K562 (cell line): Measurements from ENCODE around the gene MAD1L1. TPM values are rescaled to one million over a fixed set of nuclear protein-coding genes. Genes with fewer than 3 reads are reported as not detected.

Source experiments
- ATAC-seq: fragments of 200-7000 bp; cut with Tn5 transposase; 3 replicates; pipeline ENCODE4 v1.9.1; 2020; ENCODE audit warnings: moderate library complexity
- BruUV-seq: library from RNA; stranded (reverse); fragments of 400-500 nt; replicated peaks from 2 replicates; lab custom pipeline; 2021; lab: Mats Ljungman, UMichigan
- CTCF ChIA-PET: fragments of 300-600 bp; formaldehyde crosslinking; extraction: SDS; loops from one replicate; lab custom pipeline; 2021; ENCODE audit warnings: low intra/inter-chr PET ratio; lab: Yijun Ruan, JAX
- POLR2A ChIA-PET: fragments of 300-600, 350-650 bp; sonication (Branson Sonifier 250); formaldehyde crosslinking; extraction: SDS; loops from one replicate; lab custom pipeline; 2021; ENCODE audit warnings: antibody characterized with exemption, inconsistent platforms; lab: Yijun Ruan, JAX
- DNase-seq, 4 experiments: peaks; one replicate each; pipeline versions ENCODE4 v3.0.0 to v3.0.0-alpha.2; 2011 to 2018; ENCODE audit warnings: low spot score in 3 of 4, mixed read lengths in 3 of 4; ENCODE audit errors: extremely low read depth in 1 of 4
- FAIRE-seq: peaks from 2 replicates; lab custom pipeline; 2011; peaks lifted over from hg19 to GRCh38; lab: Jason Lieb, UNC
- H2AFZ ChIP-seq: 2 replicates; pipeline ENCODE4 v1.6.0; 2011; ENCODE audit warnings: low read depth, low read length, control low read depth, inconsistent platforms
- H3K27ac ChIP-seq: fragments of 200-600 bp; 3 replicates; pipeline ENCODE4 v1.8.0; 2011; ENCODE audit warnings: low read depth, mild to moderate bottlenecking, control low read depth, inconsistent platforms, low read length, moderate library complexity, mixed read lengths; ENCODE audit errors: extremely low read depth
- H3K27me3 ChIP-seq, 2 experiments: fragments of 300-600 bp in 1 of 2; 2 replicates in 1 of 2; 3 replicates in 1 of 2; pipeline versions ENCODE4 v1.6.0 to v1.8.0; 2011; ENCODE audit warnings: inconsistent platforms in 2 of 2, low read length in 2 of 2, mild to moderate bottlenecking in 1 of 2, mixed read lengths in 1 of 2, moderate library complexity in 1 of 2; ENCODE audit not compliant: control insufficient read depth in 2 of 2, insufficient read depth in 2 of 2
- H3K36me3 ChIP-seq: fragments of 300-600 bp; 3 replicates; pipeline ENCODE4 v1.8.0; 2011; ENCODE audit warnings: mild to moderate bottlenecking, low read length, inconsistent platforms; ENCODE audit not compliant: control insufficient read depth, insufficient read depth
- H3K4me1 ChIP-seq, 2 experiments: fragments of 200-600 bp in 1 of 2; replicated peaks in 1 of 2; 2 replicates in 1 of 2; 3 replicates in 1 of 2; pipeline versions ENCODE4 v1.5.1 to v1.8.0; 2011; ENCODE audit warnings: inconsistent platforms in 2 of 2, low read length in 2 of 2, mild to moderate bottlenecking in 1 of 2, mixed read lengths in 1 of 2, moderate library complexity in 1 of 2; ENCODE audit not compliant: control insufficient read depth in 2 of 2, insufficient read depth in 2 of 2
- H3K4me2 ChIP-seq: 2 replicates; pipeline ENCODE4 v1.6.1; 2011; ENCODE audit warnings: low read length, control low read depth, inconsistent platforms, mixed read lengths; ENCODE audit not compliant: insufficient read depth
- H3K4me3 ChIP-seq: fragments of 200-600 bp; sonication (generic), shearing (Covaris generic); 2 replicates; pipeline ENCODE4 v1.5.1; 2016; ENCODE audit warnings: control low read depth, inconsistent platforms
- H3K79me2 ChIP-seq: fragments of 200-600 bp; 3 replicates; pipeline ENCODE4 v1.8.0; 2011; ENCODE audit warnings: low read length, inconsistent platforms; ENCODE audit not compliant: control insufficient read depth, insufficient read depth
- H3K9ac ChIP-seq, 2 experiments: 2 replicates each; pipeline versions ENCODE4 v1.6.0 to v1.6.1; 2011; ENCODE audit warnings: low read depth in 2 of 2, low read length in 2 of 2, control low read depth in 1 of 2, inconsistent platforms in 1 of 2, mild to moderate bottlenecking in 1 of 2, mixed read lengths in 1 of 2; ENCODE audit not compliant: insufficient read depth in 1 of 2
- H3K9me1 ChIP-seq: one replicate; pipeline ENCODE4 v1.6.0; 2011; ENCODE audit warnings: inconsistent platforms, mild to moderate bottlenecking, low read length, moderate library complexity; ENCODE audit not compliant: control insufficient read depth, insufficient read depth
- H3K9me3 ChIP-seq: replicated peaks from 2 replicates; pipeline ENCODE4 v1.5.1; 2011; ENCODE audit warnings: low read depth, low read length, inconsistent platforms; ENCODE audit not compliant: control insufficient read depth, insufficient read depth
- H4K20me1 ChIP-seq: replicated peaks from 2 replicates; pipeline ENCODE4 v1.6.1; 2011; ENCODE audit warnings: low read length, inconsistent platforms, mixed read lengths; ENCODE audit not compliant: control insufficient read depth, insufficient read depth
- CSDE1 ChIP-seq, 2 experiments: fragments of 450-650 bp; IDR thresholded peaks; 2 replicates each; pipeline ENCODE4 v1.6.1; 2016; ENCODE audit warnings: mild to moderate bottlenecking in 1 of 2
- ESRRB ChIP-seq: fragments of 250-450 bp; sonication (Bioruptor Pico); IDR thresholded peaks from 2 replicates; pipeline ENCODE4 v1.5.0; 2020; ENCODE audit warnings: mild to moderate bottlenecking, moderate library complexity, borderline replicate concordance
- HIVEP1 ChIP-seq: fragments of 250-450 bp; sonication (Bioruptor Pico); IDR thresholded peaks from 2 replicates; pipeline ENCODE4 v1.4.0; 2020; ENCODE audit warnings: mild to moderate bottlenecking
- MAFG ChIP-seq: fragments of 450-650 bp; conservative IDR thresholded peaks from 2 replicates; pipeline ENCODE4 v1.6.1; 2016; ENCODE audit warnings: missing genetic modification characterization, missing compliant biosample characterization
- SUPT5H ChIP-seq: fragments of 450-650 bp; IDR thresholded peaks from 2 replicates; pipeline ENCODE4 v1.6.1; 2016
- TCF3 ChIP-seq: sonication (generic); formaldehyde crosslinking; IDR thresholded peaks from 2 replicates; pipeline ENCODE4 v1.4.0; 2020; ENCODE audit warnings: mild to moderate bottlenecking, missing genetic modification reagents
- ZFPM2 ChIP-seq: fragments of 250-450 bp; sonication (Bioruptor Pico); IDR thresholded peaks from 2 replicates; pipeline ENCODE4 v1.5.1; 2022; ENCODE audit warnings: mild to moderate bottlenecking
- ZNF384 ChIP-seq: IDR thresholded peaks from 2 replicates; pipeline ENCODE4 v1.6.1; 2012; ENCODE audit warnings: low read depth, low read length, improper control_type of control experiment
- WGBS: fragments of 100-300 bp; shearing (Covaris generic); methylation state at CpG from one replicate; pipeline ENCODE4 v1.1.6; 2016; ENCODE audit warnings: low coverage, mixed read lengths; ENCODE audit not compliant: insufficient coverage; ENCODE audit errors: missing lambda C conversion rate; 5-methylcytosine and 5-hydroxymethylcytosine counted together
- in situ Hi-C: fragments of 300-500 bp; cut with MboI; formaldehyde crosslinking; loops from 4 replicates; pipeline ENCODE4 v1.15.0; 2018; ENCODE audit warnings: inconsistent platforms, mixed read lengths
- intact Hi-C: fragments of 100-400 bp; cut with micrococcal nuclease; formaldehyde crosslinking; loops from 2 replicates; pipeline ENCODE4 v1.14.2; 2022
- polyA plus RNA-seq, 8 experiments: library from polyadenylated mRNA; depleted of rRNA in 4 of 8; stranded (reverse) in 5 of 8; unstranded in 3 of 8; fragments of >200 nt; fragmentation: Nextera tagmentation in 2 of 8; fragmentation: Illumina TruSeq in 1 of 8; extraction: Ambion mirVana in 2 of 8; extraction: Trizol in 1 of 8; gene quantifications; 2 replicates each; pipeline versions ENCODE4 v1.2.1 to v1.2.3, GENCODE V29; 2011 to 2014; ENCODE audit warnings: inconsistent platforms in 1 of 8, missing spikeins in 1 of 8
- total RNA-seq, 7 experiments: library from RNA; depleted of rRNA in 6 of 7; stranded (reverse); fragments of >200 nt in 6 of 7; fragmentation: Illumina TruSeq in 2 of 7; extraction: Trizol in 2 of 7; gene quantifications; 2 replicates each; pipeline versions ENCODE4 v1.2.1 to v1.2.3, GENCODE V29; 2011 to 2021; ENCODE audit warnings: low replicate concordance in 1 of 7
- TF ChIP-seq, protein P1 (sequence below): fragments of 250-450 bp; sonication (Bioruptor Pico); IDR thresholded peaks from 2 replicates; pipeline ENCODE4 v1.4.0; 2020; ENCODE audit warnings: mild to moderate bottlenecking, moderate library complexity
- TF ChIP-seq, protein P2 (sequence below): sonication (generic); formaldehyde crosslinking; IDR thresholded peaks from 2 replicates; pipeline ENCODE4 v1.8.1; 2023; ENCODE audit warnings: mild to moderate bottlenecking, missing genetic modification reagents
- TF ChIP-seq, protein P3 (sequence below), 2 experiments: fragments of 450-650 bp in 1 of 2; sonication (generic) in 1 of 2; formaldehyde crosslinking in 1 of 2; IDR thresholded peaks; 2 replicates each; pipeline versions ENCODE4 v1.7.1 to v1.9.0; 2016 to 2022; ENCODE audit warnings: inconsistent platforms in 1 of 2, mild to moderate bottlenecking in 1 of 2, missing genetic modification reagents in 1 of 2

Gene MAD1L1
- total and polyA plus RNA-seq, 9 of the 15 experiments (the other 6 are each of a cell fraction or from before 2014, with no cell fraction given): 1.7 to 89.7 (median 18.0) TPM

DNA sequence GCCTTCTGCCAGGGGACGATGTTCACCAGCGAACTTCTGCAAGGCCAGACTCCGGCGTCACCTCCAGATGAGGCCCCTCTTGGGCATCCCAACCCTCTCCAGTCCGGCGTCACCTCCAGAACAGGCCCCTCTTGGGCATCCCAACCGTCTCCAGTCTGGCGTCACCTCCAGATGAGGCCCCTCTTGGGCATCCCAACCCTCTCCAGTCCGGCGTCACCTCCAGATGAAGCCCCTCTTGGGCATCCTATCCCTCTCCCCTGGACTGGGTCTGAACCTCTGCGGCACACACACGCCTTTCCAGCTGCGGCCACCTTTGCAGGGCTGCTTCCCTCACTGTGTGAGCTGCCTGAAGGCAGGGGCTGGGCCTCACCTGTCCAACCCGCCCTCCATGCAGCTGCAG lies 321.2 kb downstream of the MAD1L1 start:
- H3K36me3 ChIP-seq: no peaks in the 10 kb centered on the region
- no peaks in the 10 kb centered on the region for H3K9me1 ChIP-seq
- no peaks in the 10 kb centered on the region for H3K9me3 ChIP-seq
- BruUV-seq: no TSS peak
- in situ Hi-C loops: no loop called here
- H3K4me2 ChIP-seq: no peak overlapping the region
- no peak overlapping the region for H3K27ac ChIP-seq
- no peak overlapping the region for H3K4me3 ChIP-seq
- peaks cover 0 to 59% of the 10 kb centered on the region in 2 experiments; a peak in 2 of 5 replicates for H3K4me1 ChIP-seq
- DNase-seq: no peak
- no peaks in the 10 kb centered on the region for H3K27me3 ChIP-seq
- no peak overlapping the region for H2AFZ ChIP-seq
- FAIRE-seq: no peak
- WGBS: 75% methylated on average over 12 of the region's 14 CpGs
- POLR2A ChIA-PET: no interaction called here
- ATAC-seq: no peak
- no peaks in the 10 kb centered on the region for H4K20me1 ChIP-seq
- H3K9ac ChIP-seq: no peak overlapping the region; a peak in 1 of 4 replicates
- no peaks in the 10 kb centered on the region for H3K79me2 ChIP-seq
- CTCF ChIA-PET: no interaction called here
- intact Hi-C loops: no loop called here
- TF ChIP-seq, protein P1, sequence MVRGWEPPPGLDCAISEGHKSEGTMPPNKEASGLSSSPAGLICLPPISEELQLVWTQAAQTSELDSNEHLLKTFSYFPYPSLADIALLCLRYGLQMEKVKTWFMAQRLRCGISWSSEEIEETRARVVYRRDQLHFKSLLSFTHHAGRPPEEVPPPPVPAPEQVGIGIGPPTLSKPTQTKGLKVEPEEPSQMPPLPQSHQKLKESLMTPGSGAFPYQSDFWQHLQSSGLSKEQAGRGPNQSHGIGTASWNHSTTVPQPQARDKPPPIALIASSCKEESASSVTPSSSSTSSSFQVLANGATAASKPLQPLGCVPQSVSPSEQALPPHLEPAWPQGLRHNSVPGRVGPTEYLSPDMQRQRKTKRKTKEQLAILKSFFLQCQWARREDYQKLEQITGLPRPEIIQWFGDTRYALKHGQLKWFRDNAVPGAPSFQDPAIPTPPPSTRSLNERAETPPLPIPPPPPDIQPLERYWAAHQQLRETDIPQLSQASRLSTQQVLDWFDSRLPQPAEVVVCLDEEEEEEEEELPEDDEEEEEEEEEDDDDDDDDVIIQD (CRISPR knock-in tag): no peak
- TF ChIP-seq HIVEP1 (CRISPR knock-in tag) (no peak), MAFG (tag) (no peak), ZFPM2 (CRISPR knock-in tag) (no peak), CSDE1 (IDR thresholded peaks at IDR 0.05) (no peak), SUPT5H (no peak), ESRRB (CRISPR knock-in tag) (no peak), TCF3 (no peak), ZNF384 (no peak)
- TF ChIP-seq, protein P2, sequence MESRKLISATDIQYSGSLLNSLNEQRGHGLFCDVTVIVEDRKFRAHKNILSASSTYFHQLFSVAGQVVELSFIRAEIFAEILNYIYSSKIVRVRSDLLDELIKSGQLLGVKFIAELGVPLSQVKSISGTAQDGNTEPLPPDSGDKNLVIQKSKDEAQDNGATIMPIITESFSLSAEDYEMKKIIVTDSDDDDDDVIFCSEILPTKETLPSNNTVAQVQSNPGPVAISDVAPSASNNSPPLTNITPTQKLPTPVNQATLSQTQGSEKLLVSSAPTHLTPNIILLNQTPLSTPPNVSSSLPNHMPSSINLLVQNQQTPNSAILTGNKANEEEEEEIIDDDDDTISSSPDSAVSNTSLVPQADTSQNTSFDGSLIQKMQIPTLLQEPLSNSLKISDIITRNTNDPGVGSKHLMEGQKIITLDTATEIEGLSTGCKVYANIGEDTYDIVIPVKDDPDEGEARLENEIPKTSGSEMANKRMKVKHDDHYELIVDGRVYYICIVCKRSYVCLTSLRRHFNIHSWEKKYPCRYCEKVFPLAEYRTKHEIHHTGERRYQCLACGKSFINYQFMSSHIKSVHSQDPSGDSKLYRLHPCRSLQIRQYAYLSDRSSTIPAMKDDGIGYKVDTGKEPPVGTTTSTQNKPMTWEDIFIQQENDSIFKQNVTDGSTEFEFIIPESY (CRISPR knock-in tag): no peak
- TF ChIP-seq, protein P3, sequence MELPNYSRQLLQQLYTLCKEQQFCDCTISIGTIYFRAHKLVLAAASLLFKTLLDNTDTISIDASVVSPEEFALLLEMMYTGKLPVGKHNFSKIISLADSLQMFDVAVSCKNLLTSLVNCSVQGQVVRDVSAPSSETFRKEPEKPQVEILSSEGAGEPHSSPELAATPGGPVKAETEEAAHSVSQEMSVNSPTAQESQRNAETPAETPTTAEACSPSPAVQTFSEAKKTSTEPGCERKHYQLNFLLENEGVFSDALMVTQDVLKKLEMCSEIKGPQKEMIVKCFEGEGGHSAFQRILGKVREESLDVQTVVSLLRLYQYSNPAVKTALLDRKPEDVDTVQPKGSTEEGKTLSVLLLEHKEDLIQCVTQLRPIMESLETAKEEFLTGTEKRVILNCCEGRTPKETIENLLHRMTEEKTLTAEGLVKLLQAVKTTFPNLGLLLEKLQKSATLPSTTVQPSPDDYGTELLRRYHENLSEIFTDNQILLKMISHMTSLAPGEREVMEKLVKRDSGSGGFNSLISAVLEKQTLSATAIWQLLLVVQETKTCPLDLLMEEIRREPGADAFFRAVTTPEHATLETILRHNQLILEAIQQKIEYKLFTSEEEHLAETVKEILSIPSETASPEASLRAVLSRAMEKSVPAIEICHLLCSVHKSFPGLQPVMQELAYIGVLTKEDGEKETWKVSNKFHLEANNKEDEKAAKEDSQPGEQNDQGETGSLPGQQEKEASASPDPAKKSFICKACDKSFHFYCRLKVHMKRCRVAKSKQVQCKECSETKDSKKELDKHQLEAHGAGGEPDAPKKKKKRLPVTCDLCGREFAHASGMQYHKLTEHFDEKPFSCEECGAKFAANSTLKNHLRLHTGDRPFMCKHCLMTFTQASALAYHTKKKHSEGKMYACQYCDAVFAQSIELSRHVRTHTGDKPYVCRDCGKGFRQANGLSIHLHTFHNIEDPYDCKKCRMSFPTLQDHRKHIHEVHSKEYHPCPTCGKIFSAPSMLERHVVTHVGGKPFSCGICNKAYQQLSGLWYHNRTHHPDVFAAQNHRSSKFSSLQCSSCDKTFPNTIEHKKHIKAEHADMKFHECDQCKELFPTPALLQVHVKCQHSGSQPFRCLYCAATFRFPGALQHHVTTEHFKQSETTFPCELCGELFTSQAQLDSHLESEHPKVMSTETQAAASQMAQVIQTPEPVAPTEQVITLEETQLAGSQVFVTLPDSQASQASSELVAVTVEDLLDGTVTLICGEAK (IDR thresholded peaks at IDR 0.05): no peak
- TF ChIP-seq, protein P3 (CRISPR knock-in tag; IDR thresholded peaks at IDR 0.05): no peak
